NCI-H2029 (cell line): ENCODE measurements around the gene TMEM207.

Source experiments
- DNase-seq: peaks from one replicate; lab custom pipeline; 2025; lab: John Stamatoyannopoulos, UW

TMEM207 gene

DNA sequence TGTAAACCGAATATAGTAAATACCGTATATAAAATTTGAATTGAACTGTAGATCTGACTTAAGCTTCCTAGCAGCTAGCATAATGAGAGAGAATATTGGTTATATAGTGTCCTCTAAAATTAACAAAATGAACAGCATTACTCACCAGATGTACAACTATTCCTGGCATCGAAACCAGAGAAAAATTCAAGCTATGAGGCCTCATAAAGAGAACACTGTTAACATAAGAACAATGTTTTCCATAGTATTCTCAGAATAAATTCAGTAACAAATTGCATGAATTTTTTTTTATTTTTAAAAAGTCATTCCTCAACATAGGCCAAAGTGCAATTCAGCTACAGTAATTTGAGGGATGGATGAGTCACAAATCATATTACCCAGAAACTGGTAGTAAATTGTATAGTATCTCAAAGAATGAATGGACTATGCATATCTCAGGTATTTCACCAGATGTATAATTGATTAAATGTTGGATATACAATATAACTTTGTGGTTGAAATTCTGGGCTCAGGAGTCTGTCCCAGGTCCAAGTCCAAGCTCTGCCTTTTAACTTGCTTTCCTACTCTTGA lies 5.0 kb downstream of the TMEM207 start:
- DNase-seq = no peak

DNA sequence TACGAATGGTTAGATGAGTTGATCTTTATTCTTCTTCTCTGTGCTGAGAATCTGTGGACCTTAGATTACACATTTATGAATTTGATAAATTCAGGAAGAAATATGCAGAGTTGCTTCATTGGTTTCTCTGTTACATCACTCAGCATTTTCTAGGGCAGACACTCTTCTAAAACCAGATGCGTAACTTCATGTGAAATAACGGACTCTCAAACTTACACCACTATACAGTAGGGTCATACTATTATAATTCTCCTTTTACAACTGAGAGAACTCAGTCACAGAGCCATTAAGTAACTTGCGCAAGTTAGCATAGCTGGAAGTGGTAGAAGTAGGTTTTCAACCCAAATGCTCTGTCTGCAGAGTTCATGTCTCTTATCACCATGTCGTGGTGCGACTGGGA lies 5.7 kb downstream of the TMEM207 start:
- no peak for DNase-seq

GRCh38 chr3:190443257-190443656 lies 6.4 kb downstream of the TMEM207 start:
- DNase-seq = no peak

GRCh38 chr3:190442240-190442639 lies 7.5 kb downstream of the TMEM207 start:
- no peak for DNase-seq

DNA sequence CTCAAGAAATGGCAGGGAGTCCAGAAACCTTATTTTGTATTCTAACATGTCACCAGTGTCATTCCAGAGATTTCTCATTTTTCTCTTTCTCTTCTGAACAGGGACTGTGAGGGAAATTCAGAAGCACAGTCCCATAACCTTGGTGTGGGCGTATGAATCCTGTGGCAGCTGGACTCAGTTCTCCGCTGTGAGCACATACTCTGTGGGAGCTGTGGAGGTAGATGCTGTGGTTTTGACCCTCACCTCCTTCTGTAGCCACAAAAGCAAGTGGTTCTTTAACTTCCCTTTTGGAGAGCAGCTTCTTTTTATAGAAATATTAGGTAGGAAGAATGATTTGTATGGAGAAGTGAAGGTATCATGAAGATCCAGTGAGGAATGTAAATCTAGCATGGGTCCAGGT lies 13.4 kb downstream of the TMEM207 start:
- DNase-seq = no peak

- no peak for DNase-seq
Measured at GRCh38 chr3:190435618-190436017, 14.1 kb downstream of the TMEM207 start.

GRCh38 chr3:190433626-190434025 lies 16.1 kb downstream of the TMEM207 start:
- no peak for DNase-seq

DNA sequence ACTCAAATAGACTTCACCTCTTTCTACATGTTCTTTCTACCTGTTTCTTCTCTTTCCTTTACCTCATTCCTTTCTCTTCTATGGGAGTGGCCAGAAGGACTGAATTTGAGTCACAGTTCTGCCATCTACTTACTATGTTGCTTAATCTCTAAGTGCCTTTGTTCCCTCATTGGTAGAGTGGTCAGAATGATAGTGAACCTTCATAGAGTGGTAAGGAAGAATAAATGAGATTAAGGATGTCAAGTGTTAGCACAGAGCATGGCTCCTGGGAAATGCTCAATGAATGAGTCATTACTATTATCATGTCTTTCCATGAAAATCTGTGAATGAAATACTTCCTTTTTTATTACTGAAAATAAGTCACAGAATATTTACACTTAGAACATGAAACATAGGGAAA lies 17.5 kb downstream of the TMEM207 start:
- no peak for DNase-seq

DNA sequence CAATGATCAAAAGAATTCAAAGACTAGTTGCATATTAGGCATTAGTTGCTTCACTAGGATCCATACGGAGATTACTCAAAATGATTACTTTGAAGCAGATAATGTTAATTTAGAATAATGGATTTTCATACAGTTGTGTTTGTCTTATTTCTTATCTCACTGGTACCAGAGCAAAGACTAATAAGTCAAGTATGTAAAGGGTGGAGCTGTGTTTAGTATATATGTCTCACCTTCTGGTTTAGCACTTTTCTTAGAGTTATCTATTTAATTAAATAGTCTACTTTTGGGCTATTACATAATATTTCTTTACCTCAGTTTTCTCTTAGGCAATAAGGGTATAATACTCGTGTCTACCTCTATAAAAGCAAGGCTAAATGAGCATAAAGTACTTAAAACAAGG lies 18.8 kb downstream of the TMEM207 start:
- no peak for DNase-seq

DNA sequence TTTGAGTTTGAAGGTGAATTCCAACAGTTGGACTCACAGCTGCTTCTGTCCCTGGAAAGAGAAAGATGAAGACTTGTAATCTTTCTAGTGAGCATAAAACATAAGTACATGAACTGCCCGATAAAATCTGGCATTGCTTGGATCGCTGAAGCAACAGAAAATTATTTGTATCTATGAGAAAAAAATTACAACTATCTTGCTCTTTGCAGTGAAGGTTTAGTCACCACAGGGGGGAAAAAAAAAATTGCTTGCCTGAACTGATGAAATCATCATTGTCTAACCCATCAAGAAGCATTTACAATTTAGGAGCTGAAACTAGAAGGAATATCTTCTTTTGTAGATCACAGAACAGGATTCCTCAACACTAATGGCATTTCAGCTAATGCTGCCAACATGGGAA lies 20.0 kb downstream of the TMEM207 start:
- no peak for DNase-seq

GRCh38 chr3:190426806-190427507 lies 22.7 kb downstream of the TMEM207 start:
- no peak for DNase-seq

DNA sequence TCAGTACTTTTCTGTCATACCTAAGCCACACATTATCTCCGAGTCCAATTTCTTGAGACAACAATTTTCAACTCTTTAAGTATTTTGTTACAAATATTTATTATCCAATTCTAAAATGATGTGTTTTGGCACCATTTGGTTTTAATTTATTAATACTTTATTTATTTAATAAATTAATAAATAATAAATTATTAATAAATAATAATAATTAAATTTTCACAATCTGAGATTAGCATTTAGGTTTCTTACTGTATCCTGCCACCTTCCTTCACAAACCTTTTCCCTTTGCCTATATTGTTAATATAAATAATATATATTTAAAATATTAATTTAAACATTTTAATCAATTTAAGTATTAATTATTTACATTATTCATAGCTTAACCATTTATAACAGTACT lies 23.9 kb downstream of the TMEM207 start:
- DNase-seq = no peak

DNA sequence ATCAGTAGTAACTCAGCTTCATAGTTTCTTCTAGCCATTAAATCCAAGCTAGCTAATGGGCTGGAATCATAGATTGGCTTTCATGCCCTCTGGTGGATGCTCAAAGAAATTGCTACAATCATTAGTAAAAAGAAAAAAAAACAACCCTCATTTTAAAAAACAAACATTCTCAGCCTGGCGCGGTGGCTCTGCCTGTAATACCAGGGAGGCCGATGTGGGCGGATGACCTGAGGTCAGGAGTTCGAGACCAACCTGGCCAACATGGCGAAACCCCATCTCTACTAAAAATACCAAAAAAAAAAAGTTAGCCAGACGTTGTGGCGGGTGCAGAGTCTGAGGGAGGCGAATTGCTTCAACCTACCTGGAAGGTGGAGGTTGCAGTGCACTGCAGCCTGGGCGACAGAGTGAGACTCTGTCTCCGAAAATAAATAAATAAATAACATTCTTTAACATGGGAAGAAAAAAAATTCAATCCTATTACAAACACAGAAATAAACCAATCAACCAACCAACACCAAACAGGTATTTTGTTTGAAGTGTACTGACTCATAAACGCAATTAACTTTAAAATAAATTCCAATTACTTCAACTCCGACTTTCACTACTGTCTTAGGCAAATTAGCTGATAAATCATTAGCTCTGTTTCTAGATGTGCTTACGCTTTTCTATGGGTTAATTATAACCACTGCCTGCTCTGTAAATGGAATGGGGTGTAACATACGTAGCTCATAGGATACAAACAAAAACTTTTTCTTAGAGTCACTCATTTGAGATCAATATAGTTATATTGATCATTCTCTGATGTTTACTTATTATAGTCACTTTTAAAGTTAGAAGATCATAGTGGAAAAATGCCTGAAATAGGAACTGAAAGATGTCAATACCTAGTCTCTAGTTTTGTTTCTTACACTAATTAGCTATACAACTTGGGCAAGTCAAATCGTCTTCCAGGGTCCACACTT lies 24.9 kb downstream of the TMEM207 start:
- DNase-seq = peak; percentile 17

- DNase-seq = no peak
Measured at GRCh38 chr3:190424108-190424477, 25.6 kb downstream of the TMEM207 start.

GRCh38 chr3:190414297-190414696 lies 35.4 kb downstream of the TMEM207 start:
- DNase-seq = no peak

DNA sequence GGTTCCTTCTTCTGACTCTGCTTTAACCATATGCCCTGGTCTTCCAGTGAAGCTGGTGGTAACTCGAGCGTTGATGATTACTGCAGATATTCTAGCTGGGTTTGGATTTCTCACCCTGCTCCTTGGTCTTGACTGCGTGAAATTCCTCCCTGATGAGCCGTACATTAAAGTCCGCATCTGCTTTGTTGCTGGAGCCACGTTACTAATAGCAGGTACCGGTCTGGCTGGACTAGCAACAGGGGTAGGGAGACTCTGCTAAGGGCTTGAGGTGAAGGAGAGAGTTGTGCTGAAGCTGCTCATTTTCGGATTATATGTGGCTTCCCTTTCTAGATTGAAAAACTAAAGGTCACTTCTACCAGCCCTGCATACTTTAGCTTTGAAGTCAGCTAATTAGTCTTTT lies 45.0 kb downstream of the TMEM207 start:
- no peak for DNase-seq

DNA sequence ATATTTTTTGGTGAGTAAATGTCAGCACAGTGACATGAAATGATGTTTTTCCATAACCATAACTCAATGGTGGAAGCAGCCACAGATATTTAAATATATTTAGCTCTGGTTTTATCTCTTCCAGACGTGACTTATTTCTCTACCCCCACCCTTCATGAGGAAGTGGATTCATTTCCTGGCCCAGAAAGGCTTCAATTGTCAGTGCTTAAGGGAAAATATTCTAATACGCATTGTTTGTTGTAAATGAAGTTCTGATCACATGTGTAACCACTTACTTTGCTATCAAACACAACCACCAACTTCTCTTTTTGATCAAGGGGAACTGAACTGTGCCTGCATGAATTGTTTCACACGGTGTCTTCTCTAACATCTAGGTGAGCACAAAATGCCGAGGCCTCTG lies 47.7 kb downstream of the TMEM207 start:
- DNase-seq = no peak

- no peak for DNase-seq
Measured at GRCh38 chr3:190399677-190400076, 50.0 kb downstream of the TMEM207 start.

- DNase-seq = no peak
Measured at GRCh38 chr3:190397889-190398288, 51.8 kb downstream of the TMEM207 start.

DNA sequence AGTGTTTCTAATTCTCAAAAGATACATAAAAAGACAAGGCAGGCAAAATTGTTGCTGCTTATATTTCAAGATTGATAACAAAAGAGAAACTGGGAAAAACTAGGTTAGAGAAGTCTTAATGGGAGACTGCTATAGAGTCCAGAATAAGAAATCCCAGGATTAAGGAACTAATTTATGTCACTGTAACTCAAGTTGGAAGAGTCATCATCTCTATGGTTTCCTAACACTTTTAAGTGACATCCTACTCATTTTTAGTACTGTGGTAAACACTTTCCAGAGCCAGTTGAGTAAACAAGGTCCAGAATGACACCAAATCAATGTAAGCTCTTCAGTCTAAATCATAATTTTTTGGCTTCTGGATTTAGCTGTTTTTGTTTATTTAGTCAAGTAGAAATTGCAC lies 53.7 kb downstream of the TMEM207 start:
- DNase-seq = no peak

DNA sequence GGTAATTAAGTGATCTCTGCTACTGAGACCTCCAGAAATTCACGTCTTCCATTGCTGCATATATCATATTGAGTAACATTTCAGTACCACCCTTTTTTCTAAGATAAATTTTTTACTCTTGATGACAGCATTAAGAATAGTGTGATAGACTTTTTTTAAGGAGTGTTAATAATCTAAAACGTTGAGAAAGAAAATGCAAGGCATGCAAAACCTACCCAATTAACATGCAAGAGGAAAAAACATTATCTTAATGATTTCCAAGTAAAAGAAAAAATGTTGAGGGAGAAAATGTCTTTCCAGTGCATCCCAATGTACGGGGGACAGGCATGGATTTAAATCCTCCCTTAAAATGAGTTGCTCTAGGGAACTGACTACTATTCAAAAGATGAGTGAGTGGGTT lies 61.0 kb downstream of the TMEM207 start:
- no peak for DNase-seq

DNA sequence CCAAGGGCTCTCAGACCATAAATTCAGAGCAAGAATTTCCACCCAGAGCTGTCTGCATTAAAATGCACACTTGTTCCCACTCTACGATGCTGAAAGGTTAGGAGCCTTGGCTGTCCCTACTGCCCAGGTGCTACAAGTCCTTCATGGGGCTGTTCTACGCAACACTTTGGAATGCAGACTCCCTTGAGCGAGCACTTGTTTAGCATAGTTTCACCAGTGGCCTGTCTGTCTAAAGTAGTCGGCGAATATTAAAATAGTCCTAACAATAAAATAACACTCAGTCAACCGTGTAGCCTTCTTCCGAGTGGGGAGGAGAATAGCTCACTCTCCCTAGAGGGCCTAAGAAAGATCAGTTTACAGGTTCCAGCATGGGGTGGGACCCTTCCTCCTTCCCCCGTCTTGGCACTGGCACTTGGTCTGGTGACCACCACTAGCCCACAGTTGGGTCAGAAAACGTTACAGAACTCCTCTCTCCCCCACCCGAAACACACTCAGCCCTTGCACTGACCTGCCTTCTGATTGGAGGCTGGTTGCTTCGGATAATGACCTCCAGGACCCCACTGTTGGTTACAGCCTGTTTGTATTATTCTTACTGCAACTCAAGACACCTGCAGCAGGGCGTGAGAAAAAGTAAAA lies 62.0 kb downstream of the TMEM207 start, which contains the start of gene CLDN16:
Gene CLDN16, plus strand, starts transcription at position 586 of the 636 bp plus-strand sequence. CDS start 167 bp downstream, outside the sequence.
- DNase-seq = no peak
